A549 (cell line): ENCODE data around the gene GABBR2. TPM values are rescaled to one million over a fixed set of nuclear protein-coding genes. Genes with fewer than 3 reads are reported as not detected.

ENCODE experiments used
- ATAC-seq, 2 experiments: fragments of 200-7000 bp in 1 of 2; fragments of >200 bp in 1 of 2; cut with Nextera tagmentation in 1 of 2; cut with Tn5 transposase in 1 of 2; 3 replicates each; pipeline versions ENCODE4 v1.8.0 to v1.9.1; 2018 to 2020; ENCODE audit warnings: mild to moderate bottlenecking in 1 of 2, moderate library complexity in 1 of 2
- CTCF ChIA-PET: fragments of 300-600 bp; sonication (Branson Sonifier 250); formaldehyde crosslinking; extraction: SDS; loops from one replicate; lab custom pipeline; 2021; ENCODE audit warnings: antibody characterized with exemption, inconsistent platforms; lab: Yijun Ruan, JAX
- POLR2A ChIA-PET: fragments of 350-600 bp; formaldehyde crosslinking; extraction: SDS; loops from one replicate; lab custom pipeline; 2021; ENCODE audit warnings: antibody characterized with exemption, inconsistent platforms; lab: Yijun Ruan, JAX
- DNase-seq, 2 experiments: peaks; one replicate each; pipeline versions ENCODE4 v3.0.0 to v3.0.0-alpha.2; 2011 to 2016; ENCODE audit warnings: low read depth in 1 of 2, low spot score in 1 of 2
- FAIRE-seq: peaks from 2 replicates; lab custom pipeline; 2011; peaks lifted over from hg19 to GRCh38; lab: Jason Lieb, UNC
- H3K27ac ChIP-seq, 2 experiments: fragments of >200 bp; sonication (Bioruptor Twin); formaldehyde crosslinking; 3 replicates each; pipeline ENCODE4 v1.5.1; 2016 to 2017
- H3K4me1 ChIP-seq: fragments of >200 bp; sonication (Bioruptor Twin); formaldehyde crosslinking; 3 replicates; pipeline ENCODE4 v1.6.1; 2016
- H3K4me2 ChIP-seq: fragments of >200 bp; sonication (Bioruptor Twin); formaldehyde crosslinking; 3 replicates; pipeline ENCODE4 v1.6.1; 2016
- H3K4me3 ChIP-seq: fragments of >200 bp; sonication (Bioruptor Twin); formaldehyde crosslinking; 3 replicates; pipeline ENCODE4 v1.5.1; 2016
- H3K9me3 ChIP-seq: fragments of >200 bp; sonication (Bioruptor Twin); formaldehyde crosslinking; 3 replicates; pipeline ENCODE4 v1.6.1; 2016
- ATOH8 ChIP-seq: fragments of 250-450 bp; sonication (Bioruptor Pico); IDR thresholded peaks from 2 replicates; pipeline ENCODE4 v1.5.0; 2020; ENCODE audit warnings: low read depth, mild to moderate bottlenecking, moderate library complexity
- CHD4 ChIP-seq: fragments of 200-600 bp; sonication (generic); IDR thresholded peaks from 2 replicates; pipeline ENCODE4 v1.6.1; 2016; ENCODE audit warnings: antibody characterized with exemption, mild to moderate bottlenecking, borderline replicate concordance
- JUNB ChIP-seq: fragments of >200 bp; sonication (Bioruptor Twin); formaldehyde crosslinking; IDR thresholded peaks from 2 replicates; pipeline ENCODE4 v1.6.1; 2016
- KDM5A ChIP-seq: fragments of 200-600 bp; sonication (generic); IDR thresholded peaks from 2 replicates; pipeline ENCODE4 v1.6.1; 2016; ENCODE audit warnings: antibody characterized with exemption, mild to moderate bottlenecking
- NR3C1 ChIP-seq: fragments of >200 bp; sonication (Bioruptor Twin); formaldehyde crosslinking; IDR thresholded peaks from 3 replicates; pipeline ENCODE4 v1.6.1; 2017
- PHF8 ChIP-seq: fragments of 200-600 bp; sonication (generic); IDR thresholded peaks from 2 replicates; pipeline ENCODE4 v1.6.1; 2016; ENCODE audit warnings: low read depth, mild to moderate bottlenecking, antibody characterized with exemption, moderate library complexity, borderline replicate concordance
- RCOR1 ChIP-seq: fragments of 150-350 bp; IDR thresholded peaks from 2 replicates; pipeline ENCODE4 v1.6.1; 2014; ENCODE audit warnings: antibody characterized with exemption, low read length, low read depth
- SREBF2 ChIP-seq: fragments of 450-650 bp; IDR thresholded peaks from 2 replicates; pipeline ENCODE4 v1.6.1; 2014; ENCODE audit warnings: mild to moderate bottlenecking, moderate library complexity
- TFCP2L1 ChIP-seq: fragments of 250-450 bp; sonication (Bioruptor Pico); IDR thresholded peaks from 2 replicates; pipeline ENCODE4 v1.5.0; 2021; ENCODE audit warnings: mild to moderate bottlenecking
- WGBS: methylation state at CpG from one replicate; pipeline ENCODE4 v1.1.6; 2017; ENCODE audit errors: missing lambda C conversion rate; 5-methylcytosine and 5-hydroxymethylcytosine counted together
- polyA plus RNA-seq, 4 experiments: library from polyadenylated mRNA; depleted of rRNA in 3 of 4; stranded (reverse); fragments of >200 nt; fragmentation: RNase III in 1 of 4; extraction: RNeasy Plus Mini Kit Qiagen cat#74134 plus additional on column Dnase treatment in 1 of 4; gene quantifications; 2 replicates in 3 of 4; 3 replicates in 1 of 4; pipeline ENCODE4 v1.2.3, GENCODE V29; 2011 to 2017
- TF ChIP-seq, protein P1 (sequence below): IDR thresholded peaks from 2 replicates; pipeline ENCODE4 v1.6.1; 2012
- TF ChIP-seq, protein P2 (sequence below): fragments of >200 bp; sonication (Bioruptor Twin); formaldehyde crosslinking; IDR thresholded peaks from 3 replicates; pipeline ENCODE4 v1.6.1; 2016
- TF ChIP-seq, protein P3 (sequence below): fragments of 200-600 bp; sonication (generic); IDR thresholded peaks from 2 replicates; pipeline ENCODE4 v1.6.1; 2016; ENCODE audit warnings: antibody characterized with exemption, mild to moderate bottlenecking, moderate library complexity

GABBR2 gene
- polyA plus RNA-seq, 2 of the 4 experiments (the other 2 are of a cell fraction): 0.08 to 0.57 TPM

DNA sequence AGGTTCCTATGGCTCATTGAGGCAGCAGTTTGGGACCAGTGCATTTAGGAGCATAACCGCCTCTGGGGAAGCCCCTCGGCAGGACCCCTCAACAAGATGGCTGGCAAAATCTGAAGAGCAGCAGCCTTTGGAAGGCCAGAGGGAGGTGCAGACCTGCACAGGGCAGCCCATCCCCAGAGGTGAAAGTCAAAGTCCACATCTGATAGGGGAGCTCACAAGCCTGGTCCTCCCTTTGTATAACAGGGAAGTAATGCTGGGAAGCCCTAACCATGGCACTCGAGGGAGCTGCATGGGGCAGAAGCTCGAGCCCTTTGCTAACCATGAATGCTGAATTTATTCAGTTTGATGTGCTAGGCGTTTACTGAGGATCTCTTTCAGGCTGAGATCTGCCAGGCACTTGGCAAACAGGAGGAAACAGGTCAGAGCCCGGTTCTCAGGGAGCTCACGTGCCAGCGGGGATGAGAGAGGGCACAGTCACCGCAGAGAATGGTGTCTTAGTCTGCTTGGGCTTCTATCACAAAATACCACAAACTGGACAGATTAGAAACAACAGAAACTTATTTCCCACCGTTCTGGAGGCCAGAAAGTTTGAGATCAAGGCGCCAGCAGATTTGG, 114.1 kb downstream of the GABBR2 start:
- ChIA-PET CTCF (interaction anchor here (0.5 to 1.2 kb wide), 3 partner anchors 165 to 279 kb away, joined by 3 to 5 read pairs (median 3); no protein-coding TSS in a partner anchor), POLR2A (no interaction called here)
- ATAC-seq: no peak
- DNase-seq: no peak
- 53% methylated on average over 11 of the region's 11 CpGs for WGBS
- Histone ChIP-seq H3K4me3 (no peak overlapping the region), H3K4me2 (no peak overlapping the region), H3K9me3 (no peaks in the 10 kb centered on the region), H3K4me1 (no peaks in the 10 kb centered on the region), H3K27ac (no peak overlapping the region)
- no peak for TF ChIP-seq SREBF2
- TF ChIP-seq RCOR1: no peak
- no peak for TF ChIP-seq JUNB
- no peak for TF ChIP-seq ATOH8
- TF ChIP-seq NR3C1: no peak
- TF ChIP-seq TFCP2L1 (CRISPR knock-in tag): no peak
- TF ChIP-seq, protein P1, sequence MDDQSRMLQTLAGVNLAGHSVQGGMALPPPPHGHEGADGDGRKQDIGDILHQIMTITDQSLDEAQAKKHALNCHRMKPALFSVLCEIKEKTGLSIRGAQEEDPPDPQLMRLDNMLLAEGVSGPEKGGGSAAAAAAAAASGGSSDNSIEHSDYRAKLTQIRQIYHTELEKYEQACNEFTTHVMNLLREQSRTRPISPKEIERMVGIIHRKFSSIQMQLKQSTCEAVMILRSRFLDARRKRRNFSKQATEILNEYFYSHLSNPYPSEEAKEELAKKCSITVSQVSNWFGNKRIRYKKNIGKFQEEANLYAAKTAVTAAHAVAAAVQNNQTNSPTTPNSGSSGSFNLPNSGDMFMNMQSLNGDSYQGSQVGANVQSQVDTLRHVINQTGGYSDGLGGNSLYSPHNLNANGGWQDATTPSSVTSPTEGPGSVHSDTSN: no peak
- no peak for TF ChIP-seq CHD4
- no peak for FAIRE-seq

DNA sequence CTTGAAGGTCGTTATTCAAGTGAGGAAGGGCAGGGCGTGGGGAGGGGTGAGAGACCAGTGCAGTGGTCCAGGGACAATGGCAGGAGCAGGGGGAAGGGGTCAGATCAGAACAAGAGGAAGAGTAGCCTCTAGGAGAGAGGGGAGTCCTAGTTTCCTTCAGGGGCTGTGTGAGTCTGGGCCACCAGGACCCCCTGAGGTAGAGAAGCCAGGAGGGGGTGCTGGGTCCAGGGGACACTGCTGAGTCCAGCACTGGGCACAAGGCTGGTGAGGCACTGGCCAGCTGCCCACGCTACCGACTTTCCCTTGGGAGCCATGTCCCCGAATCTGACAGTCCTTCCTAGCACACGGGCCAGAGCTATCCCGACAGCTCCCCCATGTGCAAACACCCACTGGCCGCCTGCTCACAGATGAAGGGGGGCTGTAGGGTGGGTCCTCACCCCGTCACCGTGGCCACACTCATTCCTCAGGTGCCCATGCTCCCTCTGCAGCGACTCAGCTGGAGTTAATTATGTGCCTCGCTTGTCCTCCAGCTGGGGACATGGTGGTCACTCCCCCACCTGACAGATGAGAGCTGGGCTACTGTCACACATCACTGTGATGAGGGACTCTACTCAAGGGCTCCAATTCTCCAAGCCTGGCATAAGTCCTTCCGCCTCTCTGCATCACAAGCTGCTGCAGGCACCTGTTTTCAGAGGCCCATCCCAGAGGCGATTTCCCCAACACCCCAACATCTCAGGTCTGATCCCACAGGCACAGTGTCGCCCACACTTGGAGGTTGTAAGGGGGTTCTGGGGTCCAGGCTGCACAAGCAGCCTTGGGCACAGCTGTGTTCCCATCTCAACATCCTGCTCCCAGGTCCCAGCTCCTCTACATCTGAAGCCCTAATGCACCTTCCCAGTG, 115.1 kb downstream of the GABBR2 start:
- no peak for FAIRE-seq
- no peaks in the 10 kb centered on the region for H3K9me3 ChIP-seq

More for the DNA sequence above, 115.1 kb downstream of the GABBR2 start:
- 46% methylated on average over 15 of the region's 15 CpGs for WGBS
- ChIA-PET POLR2A (no interaction called here), CTCF (interaction anchor here (0.9 kb wide), 1 partner anchor 183 kb away, joined by 5 read pairs; no protein-coding TSS in a partner anchor)
- no peak overlapping the region for H3K27ac ChIP-seq
- no peak for DNase-seq
- no peak overlapping the region for H3K4me3 ChIP-seq
- no peak for TF ChIP-seq PHF8
- TF ChIP-seq, protein P2, sequence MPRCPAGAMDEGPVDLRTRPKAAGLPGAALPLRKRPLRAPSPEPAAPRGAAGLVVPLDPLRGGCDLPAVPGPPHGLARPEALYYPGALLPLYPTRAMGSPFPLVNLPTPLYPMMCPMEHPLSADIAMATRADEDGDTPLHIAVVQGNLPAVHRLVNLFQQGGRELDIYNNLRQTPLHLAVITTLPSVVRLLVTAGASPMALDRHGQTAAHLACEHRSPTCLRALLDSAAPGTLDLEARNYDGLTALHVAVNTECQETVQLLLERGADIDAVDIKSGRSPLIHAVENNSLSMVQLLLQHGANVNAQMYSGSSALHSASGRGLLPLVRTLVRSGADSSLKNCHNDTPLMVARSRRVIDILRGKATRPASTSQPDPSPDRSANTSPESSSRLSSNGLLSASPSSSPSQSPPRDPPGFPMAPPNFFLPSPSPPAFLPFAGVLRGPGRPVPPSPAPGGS: no peak
- no peak for TF ChIP-seq KDM5A
- TF ChIP-seq, protein P3, sequence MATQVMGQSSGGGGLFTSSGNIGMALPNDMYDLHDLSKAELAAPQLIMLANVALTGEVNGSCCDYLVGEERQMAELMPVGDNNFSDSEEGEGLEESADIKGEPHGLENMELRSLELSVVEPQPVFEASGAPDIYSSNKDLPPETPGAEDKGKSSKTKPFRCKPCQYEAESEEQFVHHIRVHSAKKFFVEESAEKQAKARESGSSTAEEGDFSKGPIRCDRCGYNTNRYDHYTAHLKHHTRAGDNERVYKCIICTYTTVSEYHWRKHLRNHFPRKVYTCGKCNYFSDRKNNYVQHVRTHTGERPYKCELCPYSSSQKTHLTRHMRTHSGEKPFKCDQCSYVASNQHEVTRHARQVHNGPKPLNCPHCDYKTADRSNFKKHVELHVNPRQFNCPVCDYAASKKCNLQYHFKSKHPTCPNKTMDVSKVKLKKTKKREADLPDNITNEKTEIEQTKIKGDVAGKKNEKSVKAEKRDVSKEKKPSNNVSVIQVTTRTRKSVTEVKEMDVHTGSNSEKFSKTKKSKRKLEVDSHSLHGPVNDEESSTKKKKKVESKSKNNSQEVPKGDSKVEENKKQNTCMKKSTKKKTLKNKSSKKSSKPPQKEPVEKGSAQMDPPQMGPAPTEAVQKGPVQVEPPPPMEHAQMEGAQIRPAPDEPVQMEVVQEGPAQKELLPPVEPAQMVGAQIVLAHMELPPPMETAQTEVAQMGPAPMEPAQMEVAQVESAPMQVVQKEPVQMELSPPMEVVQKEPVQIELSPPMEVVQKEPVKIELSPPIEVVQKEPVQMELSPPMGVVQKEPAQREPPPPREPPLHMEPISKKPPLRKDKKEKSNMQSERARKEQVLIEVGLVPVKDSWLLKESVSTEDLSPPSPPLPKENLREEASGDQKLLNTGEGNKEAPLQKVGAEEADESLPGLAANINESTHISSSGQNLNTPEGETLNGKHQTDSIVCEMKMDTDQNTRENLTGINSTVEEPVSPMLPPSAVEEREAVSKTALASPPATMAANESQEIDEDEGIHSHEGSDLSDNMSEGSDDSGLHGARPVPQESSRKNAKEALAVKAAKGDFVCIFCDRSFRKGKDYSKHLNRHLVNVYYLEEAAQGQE: no peak
- H3K4me1 ChIP-seq: no peaks in the 10 kb centered on the region
- H3K4me2 ChIP-seq: no peak overlapping the region
- no peak; a peak in 1 of 6 replicates for ATAC-seq
